NCI-H2196 (cell line): ENCODE measurements around the gene PPP2R1A.
A peak's percentile ranks its signal among the peaks of the same experiment; 100 is the strongest.

Experiments used
- DNase-seq: peaks from one replicate; lab custom pipeline; 2025; ENCODE audit not compliant: unreplicated experiment; lab: John Stamatoyannopoulos, UW

Gene PPP2R1A

GRCh38 chr19:52189735-52190486 lies at the start of gene PPP2R1A:
Gene PPP2R1A (plus strand): TSS chr19:52190052. CDS start chr19:52190097, 45 bp downstream.
- peak; percentile 100 for DNase-seq

- no peak for DNase-seq
Measured at GRCh38 chr19:52141203-52141602, 48.6 kb upstream of the PPP2R1A start.

- no peak for DNase-seq
Measured at GRCh38 chr19:52142001-52142595, 47.8 kb upstream of the PPP2R1A start.

- no peak for DNase-seq
Measured at GRCh38 chr19:52148256-52148655, 41.6 kb upstream of the PPP2R1A start.

DNA sequence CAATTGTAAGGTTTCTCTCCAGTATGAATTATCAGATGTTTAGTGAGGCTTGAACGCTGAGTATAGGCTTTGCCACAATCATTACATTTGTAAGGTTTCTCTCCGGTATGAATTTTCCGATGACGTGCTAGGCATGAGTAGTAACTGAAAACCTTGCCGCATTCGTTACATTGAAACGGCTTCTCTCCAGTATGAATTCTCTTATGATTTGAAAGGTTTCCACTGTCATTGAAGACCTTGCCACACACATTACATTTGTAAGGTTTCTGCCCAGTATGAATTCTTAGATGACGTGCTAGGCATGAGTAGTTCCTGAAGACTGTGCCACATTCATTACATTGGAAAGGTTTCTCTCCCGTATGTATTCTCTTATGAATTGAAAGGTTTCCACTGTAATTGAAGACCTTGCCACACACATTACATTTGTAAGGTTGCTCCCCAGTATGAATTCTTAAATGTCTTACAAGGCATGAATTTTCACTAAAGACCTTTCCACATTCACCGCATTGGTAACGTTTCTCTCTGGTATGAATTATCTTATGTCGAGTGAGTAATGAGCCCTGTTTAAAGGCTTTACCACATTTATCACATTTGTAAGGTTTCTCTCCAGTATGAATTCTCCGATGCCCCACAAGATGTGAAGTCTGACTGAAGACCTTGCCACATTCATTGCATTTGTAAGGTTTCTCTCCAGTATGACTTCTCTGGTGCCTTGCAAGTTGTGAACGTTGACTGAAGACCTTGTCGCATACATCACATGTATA lies 34.1 kb upstream of the PPP2R1A start:
- DNase-seq: no peak

DNA sequence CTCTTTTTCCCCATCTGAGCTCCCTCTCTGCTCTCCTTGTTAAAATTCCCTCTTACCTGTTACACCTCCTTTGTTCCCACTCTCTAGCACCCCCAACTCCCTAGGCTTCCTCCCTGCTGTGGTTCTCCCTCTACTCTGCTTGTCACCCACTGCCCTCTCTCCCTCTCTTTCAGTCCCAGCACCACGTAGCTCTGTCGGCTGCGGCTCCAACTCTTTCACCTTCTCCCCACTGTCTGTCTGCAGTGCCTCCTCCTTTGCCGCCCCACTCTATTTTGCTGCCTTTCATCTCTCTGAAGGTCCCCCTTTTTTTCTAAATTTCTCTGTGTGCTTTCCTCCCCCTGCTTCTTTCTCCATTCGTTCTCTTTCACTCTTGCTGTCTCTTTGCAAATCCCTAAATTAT lies 19.5 kb upstream of the PPP2R1A start:
- no peak for DNase-seq

- DNase-seq: no peak
Measured at GRCh38 chr19:52170863-52171320, 19.0 kb upstream of the PPP2R1A start.

GRCh38 chr19:52171321-52172169 lies 18.3 kb upstream of the PPP2R1A start, which contains the start of gene ZNF836:
Gene ZNF836 (minus strand): TSS chr19:52171621. CDS start chr19:52168072, 3,549 bp downstream.
- DNase-seq: peak; percentile 75

- no peak for DNase-seq
Measured at GRCh38 chr19:52172347-52172746, 17.5 kb upstream of the PPP2R1A start.

GRCh38 chr19:52176574-52176973 lies 13.3 kb upstream of the PPP2R1A start:
- no peak for DNase-seq

DNA sequence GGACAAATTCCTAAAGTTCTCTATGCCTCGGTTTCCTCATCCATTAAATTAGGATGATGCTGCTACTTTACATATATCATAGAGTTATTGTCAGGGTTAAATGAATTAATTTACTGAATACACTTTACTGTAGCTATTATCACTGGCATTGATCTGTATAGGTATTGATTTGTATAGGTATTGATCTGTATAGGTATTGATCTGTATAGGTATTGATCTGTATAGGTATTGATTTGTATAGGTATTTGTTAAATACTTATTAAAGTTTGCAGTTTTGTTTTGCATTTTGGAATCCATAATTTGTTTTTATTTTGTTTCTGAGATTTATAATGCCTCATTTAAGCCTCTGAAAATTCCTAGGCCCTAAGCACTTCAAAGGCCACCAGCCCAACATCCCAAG lies 2.4 kb upstream of the PPP2R1A start:
- DNase-seq: no peak

GRCh38 chr19:52188822-52189734 lies 774 bp upstream of the PPP2R1A start:
- DNase-seq: peak; percentile 57

DNA sequence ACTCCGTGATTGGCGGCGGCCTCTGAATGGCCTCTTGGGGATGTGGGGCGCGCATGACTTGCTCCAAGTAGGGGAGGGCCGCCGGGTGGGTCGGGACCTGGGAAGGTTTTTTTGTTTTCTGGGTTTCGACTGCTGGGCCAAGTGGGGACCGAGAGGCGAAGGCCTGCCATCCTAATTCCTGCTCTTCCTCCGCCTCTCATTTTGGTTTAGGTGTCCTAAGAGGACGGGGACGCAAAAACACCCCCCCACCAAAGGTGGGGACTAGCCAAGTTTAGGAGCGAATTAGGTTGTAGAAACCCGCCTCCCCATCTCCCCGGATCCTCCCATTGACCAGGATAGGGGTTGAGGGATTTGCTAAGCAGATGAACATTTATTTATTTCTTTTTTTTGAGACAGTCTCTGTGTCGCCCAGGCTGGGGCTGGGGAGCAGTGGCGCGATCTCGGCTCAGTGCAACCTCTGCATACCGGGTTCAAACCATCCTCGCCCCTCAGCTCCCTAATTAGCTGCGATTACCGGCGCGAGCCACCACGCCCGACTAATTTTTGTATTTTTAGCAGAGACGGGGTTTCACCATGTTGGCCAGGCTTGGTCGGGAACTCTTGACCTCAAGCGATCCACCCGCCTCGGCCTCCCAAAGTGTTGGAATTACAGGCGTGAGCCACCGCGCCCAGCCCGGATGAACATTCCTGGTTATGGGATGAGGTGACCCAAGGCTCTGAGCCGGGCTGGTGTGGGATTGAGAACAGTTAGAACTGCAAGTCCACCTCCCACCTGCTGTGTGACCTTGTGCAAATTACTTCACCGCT lies 838 bp downstream of the PPP2R1A start:
- no peak for DNase-seq

DNA sequence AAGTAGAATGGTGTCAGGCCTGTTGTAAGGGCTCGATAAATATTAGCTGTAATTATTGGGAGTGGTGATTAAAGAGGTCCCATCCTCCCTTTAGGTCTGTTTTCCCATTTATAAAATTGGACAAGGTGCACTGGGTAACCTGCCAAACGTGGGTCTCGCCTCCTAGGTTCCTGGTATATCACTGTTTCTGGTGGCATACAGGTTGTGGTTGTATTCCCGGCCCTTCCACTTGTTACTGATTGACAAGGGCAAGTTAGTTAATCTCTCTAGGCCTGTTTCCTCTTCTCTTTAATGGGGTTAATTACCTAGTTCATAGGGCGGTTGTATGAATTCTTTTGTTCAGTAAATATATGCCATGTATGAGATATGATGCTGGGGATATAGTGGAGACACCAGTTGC lies 1.5 kb downstream of the PPP2R1A start:
- no peak for DNase-seq

DNA sequence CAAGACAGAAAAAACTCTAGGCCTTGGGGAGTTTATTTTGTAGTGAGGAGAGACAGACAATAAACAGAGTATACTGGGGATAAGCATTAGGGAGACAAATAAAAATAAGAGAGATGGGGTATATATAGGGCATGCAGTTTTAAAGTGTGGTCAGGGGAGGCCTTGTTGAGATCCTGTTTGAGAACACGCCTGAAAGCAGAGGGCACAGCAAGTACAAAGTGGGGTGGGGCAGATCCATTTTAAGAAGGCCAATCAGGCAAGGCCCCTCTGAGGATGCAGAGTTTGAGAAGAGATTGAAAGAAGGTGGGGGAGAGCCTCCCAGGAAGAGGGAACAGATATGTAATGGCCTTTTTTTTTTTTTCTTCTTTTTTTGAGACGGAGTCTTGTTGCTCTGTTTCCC lies 2.1 kb downstream of the PPP2R1A start:
- no peak for DNase-seq

- DNase-seq: no peak
Measured at GRCh38 chr19:52196256-52196967, 6.6 kb downstream of the PPP2R1A start.

- DNase-seq: no peak
Measured at GRCh38 chr19:52197964-52198363, 8.1 kb downstream of the PPP2R1A start.

- no peak for DNase-seq
Measured at GRCh38 chr19:52198678-52199077, 8.8 kb downstream of the PPP2R1A start.
